HG02642 (cell line): ENCODE data around the gene FAM83B.
"Not testable (repeated sequence)": the region's sequence is repeated elsewhere in the genome, so short reads cannot be mapped to it uniquely, and the experiment has no call there.

Experiments used
- ATAC-seq: cut with Tn5 transposase; IDR thresholded peaks from one replicate; pipeline ENCODE4 v1.9.1; 2021; ENCODE audit warnings: mild to moderate bottlenecking; ENCODE audit not compliant: unreplicated experiment, poor library complexity

The FAM83B gene, protein sequence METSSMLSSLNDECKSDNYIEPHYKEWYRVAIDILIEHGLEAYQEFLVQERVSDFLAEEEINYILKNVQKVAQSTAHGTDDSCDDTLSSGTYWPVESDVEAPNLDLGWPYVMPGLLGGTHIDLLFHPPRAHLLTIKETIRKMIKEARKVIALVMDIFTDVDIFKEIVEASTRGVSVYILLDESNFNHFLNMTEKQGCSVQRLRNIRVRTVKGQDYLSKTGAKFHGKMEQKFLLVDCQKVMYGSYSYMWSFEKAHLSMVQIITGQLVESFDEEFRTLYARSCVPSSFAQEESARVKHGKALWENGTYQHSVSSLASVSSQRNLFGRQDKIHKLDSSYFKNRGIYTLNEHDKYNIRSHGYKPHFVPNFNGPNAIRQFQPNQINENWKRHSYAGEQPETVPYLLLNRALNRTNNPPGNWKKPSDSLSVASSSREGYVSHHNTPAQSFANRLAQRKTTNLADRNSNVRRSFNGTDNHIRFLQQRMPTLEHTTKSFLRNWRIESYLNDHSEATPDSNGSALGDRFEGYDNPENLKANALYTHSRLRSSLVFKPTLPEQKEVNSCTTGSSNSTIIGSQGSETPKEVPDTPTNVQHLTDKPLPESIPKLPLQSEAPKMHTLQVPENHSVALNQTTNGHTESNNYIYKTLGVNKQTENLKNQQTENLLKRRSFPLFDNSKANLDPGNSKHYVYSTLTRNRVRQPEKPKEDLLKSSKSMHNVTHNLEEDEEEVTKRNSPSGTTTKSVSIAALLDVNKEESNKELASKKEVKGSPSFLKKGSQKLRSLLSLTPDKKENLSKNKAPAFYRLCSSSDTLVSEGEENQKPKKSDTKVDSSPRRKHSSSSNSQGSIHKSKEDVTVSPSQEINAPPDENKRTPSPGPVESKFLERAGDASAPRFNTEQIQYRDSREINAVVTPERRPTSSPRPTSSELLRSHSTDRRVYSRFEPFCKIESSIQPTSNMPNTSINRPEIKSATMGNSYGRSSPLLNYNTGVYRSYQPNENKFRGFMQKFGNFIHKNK

DNA sequence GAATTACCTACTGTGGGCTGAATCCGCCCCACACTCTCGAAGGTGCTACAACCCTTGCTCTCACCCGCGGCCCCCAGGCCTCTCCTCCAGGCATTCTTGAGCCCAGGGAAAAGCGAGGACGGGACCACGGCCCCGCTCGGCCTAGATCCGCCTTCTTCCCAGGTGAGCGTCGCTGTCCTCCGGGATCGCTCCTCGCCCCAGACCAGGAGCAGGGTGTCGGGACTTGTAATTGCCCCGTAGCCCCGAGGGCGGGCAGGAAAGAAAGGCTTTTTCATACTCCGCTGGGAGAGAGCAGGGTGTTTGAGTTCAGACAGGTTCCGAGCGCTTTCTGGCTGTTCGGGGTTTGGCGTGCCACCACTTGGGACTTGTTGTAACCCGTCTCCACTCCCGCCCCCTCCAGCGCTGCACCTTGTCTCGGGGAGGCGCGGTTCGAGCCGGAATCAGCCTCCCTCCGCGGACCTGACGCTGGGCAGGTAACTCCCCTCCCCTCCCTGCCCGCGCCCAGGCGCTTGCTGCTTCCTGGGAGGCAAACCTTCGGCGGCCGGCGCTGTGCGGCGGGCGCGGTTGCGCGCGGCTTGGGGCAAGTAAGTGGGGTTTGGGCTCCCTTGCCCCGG, at the start of gene FAM83B:
FAM83B (plus strand) TSS at position 529 of the 614 bp plus-strand sequence. CDS start 23,476 bp downstream, outside the sequence.
- ATAC-seq: no peak

DNA sequence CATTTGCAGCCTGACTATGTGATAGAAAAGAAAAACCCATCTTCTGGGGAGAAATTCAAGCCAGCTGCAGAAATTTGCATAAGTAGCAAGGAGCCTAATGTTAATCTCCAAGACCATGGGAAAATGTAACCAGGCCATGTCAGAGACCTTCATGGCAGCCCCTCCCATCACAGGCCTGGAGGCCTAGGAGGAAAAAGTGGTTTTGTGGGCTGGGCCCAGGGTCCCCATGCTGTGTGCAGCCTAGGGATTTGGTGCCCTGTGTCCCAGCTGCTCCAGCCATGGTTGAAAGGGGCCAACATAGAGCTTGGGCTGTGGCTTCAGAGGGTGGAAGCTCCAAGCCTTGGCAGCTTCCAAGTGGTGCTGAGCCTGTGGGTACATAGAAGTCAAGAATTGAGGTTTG, 49.7 kb upstream of the FAM83B start:
- ATAC-seq: not testable (repeated sequence)

DNA sequence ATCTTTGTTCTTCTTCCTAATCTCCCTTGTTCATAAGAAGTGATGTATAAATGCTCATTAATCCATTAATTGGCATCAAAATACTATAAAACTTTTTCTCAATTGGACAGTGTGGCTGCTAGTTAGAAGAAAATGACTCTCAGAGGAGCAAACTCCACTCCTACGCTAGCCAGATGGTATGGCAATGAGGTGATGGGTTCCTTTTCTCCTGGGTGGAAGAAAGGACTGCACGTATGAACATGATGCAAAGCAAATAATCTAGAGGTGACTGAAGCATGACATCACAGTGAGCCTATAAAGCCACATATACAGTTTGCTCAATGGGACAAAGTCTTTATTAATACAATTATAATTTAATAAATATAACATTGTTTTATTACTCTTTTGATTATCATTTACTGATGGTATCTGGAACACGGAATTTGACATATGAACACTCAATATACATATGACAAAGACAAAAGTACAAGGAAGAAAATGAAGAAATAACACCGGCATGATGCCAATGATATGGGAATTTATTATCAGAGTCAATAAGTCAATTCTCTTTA, 46.4 kb upstream of the FAM83B start:
- ATAC-seq: no peak

DNA sequence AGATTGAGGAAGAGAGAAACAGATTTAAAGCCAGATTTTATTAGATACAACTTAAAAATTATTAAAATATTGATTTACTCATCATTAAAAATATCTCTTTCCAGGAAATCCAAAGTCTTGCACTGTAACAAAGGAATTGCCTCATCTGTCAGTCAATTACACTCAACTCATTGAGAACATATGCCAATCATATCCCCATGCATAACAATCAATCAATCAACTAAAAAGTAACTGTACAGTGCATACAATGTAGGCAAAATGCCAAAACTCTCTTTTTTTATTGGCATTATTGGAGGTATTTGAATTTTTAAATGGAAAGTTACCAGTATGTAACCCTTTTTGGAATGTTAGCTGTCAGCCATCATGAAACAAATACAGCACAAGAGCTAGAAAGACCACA, 45.3 kb upstream of the FAM83B start:
- ATAC-seq: no peak

DNA sequence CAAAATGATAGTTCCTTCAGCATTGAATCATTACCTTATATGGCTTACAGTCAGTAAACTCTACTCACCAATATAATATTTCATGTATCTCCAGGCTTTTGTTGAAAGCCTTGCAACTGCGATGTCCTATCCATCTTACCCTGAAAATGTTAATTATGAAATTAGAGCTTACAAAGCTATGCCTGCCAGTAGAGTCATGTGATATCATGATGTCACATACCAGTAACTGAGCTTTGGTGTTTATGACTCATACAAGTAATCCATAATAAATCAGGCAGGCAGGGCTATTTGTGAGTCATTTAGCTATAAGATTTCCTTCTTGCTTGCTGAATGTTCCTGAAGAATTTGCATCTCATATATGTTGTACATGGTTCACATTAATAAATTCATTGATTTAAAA, 44.9 kb upstream of the FAM83B start:
- no peak for ATAC-seq

DNA sequence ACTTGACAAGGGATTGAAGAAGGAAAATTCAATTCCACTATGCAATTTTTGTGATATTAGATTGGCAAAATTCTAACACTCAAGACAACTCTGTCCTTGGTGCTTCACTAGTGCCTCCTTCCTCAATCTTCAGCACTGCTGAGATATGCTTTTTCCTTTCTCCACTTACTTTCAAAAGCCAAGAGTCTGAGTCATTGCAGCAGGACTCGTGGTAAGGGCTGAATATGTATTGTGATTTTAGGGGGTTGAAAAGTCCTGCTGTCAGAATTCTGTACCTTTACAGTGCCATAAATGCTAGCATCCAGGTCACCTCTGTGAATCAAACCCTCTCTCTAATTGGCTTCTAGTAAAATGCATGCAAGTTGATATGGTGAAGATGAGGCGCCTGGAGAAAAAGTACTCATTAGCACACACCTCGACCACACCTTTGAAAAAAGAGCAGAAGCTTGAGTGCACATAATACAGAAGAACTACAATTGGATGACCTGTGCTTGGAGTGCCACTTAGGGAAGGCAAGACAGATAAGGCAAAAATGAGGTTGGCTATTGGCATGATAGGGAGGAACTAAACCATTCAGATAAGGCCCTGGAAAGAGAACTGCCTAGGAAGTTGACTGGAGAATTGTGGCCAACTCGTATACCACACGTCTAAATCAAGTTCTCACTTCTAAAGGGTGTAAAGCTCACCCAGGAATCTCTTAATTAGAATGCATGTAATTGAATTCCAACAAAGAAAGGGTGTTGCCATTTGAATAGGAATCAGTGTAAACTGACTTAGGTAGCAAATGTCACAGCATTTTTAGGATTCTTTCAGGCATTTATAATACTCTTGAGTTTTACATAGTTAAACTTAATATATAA, 43.6 kb upstream of the FAM83B start:
- no peak for ATAC-seq

DNA sequence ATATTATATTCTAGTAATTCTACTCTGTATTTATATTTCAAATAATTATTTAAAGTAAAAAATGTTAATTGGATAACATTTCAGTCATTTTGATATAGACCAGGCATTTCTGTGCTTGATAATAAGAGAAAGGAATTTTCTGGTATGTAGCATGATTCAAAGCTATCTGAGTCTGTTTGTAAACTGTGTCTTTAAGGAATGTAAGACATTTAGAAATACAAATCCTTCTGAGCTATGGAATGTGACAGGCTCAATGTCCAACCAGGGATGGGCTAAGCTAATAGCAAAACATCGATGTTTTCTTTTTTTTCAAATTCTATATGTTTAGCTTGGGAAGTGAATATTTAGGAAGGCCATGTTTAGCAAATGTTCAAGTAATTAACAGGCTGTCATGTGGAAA, 41.5 kb upstream of the FAM83B start:
- ATAC-seq: no peak

DNA sequence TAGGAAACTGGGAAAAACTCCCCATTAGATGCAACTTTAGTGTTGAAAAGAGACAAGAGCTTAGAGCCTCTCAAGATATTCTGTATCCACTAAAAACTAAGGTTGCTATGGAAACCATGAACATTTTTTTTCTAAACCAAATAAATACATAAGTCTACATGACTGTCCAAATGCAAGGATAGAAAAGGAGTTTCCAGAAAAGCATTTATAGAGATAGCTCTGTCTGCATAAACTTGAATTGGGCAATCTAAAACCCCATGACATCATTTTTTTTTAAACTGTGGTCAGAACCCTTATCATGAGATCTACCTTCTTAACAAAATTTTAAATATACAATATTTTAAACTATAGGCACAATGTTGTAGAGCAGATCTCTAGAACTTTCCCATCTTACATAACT, 36.4 kb upstream of the FAM83B start:
- ATAC-seq: no peak

DNA sequence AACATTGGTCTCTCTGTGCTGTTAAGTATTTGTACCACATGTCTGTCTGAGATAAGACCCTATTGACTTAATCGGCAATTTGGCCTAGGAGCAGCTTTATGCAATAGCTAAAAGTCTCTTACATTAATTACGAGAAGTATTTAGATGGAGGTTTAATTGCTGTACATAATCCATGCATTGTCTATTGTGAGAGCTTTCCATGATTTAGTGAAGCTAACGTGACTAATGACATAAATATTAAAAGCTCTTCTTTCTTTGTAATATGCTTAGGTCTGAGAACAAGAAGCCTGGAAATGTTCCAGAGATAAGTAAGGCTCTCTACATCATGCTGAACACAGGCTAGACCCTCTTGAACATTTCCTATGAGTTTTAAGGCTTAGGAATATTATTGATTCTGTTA, 32.7 kb upstream of the FAM83B start:
- no peak for ATAC-seq

DNA sequence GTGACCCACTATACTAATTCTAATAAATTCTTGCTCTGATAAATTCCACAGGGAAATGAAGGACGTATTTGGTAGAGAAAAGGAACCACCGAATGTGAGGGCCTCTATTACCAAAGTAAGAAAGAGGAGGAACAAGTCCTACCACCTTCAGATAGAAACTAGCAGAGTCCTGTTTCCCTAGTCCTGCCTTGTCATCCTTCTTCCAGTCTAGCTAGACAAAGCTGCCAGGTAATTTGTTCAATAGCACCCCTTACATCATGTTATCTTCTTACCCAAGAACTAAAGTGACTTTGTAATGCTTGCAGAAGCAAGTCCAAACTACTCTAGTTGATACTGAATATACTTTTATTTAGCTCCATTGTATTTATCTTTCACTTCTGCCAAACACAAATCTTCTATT, 29.3 kb upstream of the FAM83B start:
- no peak for ATAC-seq

DNA sequence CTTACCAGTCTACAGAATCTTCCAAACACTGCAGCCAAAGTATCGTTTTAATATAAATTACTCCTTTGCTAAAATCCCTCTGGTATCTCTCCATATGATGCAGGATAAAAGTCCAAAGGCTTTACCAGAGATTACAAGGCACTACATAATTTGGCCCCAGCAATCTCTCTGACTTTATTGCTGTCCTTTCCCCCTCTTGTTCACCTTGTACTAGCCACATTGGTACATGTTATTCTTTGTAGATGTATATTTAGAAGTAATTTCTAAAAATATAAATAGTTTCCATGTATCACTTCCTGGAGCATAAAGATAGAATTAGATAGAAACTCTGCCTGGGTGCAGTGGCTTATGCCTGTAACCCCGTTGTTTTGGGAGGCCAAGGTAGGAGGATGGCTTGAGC, 28.7 kb upstream of the FAM83B start:
- ATAC-seq: no peak

DNA sequence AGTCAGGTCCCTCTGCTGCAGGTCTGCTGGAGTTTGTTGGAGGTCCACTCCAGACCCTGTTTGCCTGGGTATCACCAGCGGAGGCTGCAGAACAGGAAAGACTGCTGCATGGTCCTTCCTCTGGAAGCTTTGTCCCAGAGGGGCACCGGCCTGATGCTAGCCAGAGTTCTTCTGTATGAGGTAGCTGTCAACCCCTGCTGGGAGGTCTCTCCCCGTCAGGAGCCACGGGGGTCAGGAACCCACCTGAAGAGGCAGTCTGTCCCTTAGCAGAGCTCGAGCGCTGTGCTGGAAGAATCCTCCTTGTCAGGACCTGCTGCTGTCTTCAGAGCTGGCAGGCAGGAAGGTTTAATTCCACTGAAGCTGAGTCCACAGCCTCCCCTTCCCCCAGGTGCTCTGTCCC, 22.3 kb upstream of the FAM83B start:
- not testable (repeated sequence) for ATAC-seq

DNA sequence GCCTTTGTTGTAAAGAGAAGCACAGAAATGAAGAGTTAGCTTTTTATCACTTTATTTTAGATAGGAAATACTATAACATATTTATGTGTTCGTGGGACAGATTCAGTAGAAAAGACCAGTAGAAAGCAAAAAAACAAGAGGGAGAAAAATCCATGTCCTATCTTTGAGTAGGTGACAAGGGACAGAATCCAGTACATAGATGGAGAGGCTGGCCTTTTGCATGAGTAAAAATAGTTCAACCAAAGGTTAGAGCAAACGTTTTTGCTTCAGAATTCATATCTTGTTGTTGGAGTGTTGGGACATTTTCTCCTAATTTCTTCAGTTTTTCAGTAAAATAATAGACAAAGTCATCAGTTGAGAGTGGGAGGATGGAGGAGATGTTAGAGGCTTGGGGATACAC, 19.6 kb upstream of the FAM83B start:
- no peak for ATAC-seq

DNA sequence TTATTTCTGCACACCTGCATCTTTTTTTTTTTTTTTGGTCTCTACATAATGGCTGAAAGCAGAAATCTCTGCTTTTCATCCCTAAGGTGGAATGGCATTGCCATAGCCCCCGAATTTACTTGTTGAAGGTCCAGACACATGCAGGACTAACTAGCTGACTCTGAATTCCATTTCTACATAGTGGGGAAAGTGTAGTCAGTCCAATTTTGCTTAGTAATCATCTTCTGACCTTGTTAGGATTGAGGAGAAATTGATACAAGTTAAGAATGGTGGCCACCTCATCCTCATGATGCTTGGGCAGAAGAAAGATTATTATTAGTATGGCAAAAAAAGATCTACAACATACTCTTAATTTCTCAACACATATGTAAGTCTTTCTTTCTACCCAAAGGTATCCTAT, 16.4 kb upstream of the FAM83B start:
- ATAC-seq: no peak

DNA sequence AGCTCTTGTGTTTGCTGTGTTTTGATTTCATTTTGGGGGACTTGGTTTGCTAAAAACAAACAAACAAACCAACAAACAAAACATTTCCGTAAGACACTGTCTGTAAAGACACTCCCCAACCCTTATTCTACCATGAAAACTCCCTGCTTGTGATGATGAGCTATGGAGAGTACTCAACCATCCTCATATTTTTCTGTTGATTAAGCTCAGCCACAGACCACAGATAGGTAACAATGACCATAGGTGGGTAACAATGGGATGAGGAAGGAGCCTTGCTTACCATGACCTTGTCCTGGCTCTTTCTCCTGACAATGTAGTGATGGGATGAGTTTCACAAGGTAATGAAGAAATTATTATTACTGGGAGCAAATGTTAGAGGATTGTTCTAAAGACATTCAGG, 11.4 kb upstream of the FAM83B start:
- no peak for ATAC-seq

DNA sequence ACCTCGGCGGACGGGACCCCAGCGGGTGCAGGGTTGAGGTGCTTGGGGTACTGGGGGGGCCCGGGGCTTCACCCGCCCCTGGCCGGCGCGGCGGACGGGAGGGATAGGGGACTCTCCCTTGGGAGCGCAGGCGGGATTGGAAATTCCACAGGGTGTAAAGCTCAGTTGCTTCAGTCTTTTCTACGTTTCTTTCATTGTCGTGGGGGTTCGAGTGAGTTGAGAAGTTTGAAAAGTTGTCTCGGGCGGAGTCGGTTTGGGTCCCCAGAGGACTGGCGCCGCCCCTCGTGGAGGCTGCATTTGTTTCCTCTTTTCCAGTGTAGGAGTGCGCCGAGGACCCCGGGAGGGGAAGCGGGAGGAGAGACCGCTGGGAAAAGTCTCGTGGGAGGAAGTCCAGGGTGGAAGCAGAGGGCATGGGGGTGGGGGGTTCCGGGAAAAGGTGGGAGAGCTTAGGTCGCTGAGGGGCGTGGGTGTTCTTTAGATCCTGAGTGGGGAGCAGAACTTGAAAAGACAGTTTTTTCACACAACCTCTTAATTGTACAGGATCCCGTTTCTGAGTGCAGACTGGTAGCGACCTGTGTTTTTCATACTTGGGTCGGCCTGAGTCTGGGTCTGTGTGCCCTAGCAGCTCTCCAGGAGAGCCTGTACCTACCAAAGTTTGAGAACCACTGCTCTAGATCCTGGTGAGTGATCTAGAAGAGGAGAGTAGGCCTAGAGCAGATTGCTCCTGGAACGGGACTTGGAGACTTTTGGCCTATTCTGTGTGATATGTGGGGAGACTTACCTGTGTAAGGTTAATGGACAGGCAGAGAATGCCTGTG, 495 bp downstream of the FAM83B start:
- ATAC-seq: no peak

DNA sequence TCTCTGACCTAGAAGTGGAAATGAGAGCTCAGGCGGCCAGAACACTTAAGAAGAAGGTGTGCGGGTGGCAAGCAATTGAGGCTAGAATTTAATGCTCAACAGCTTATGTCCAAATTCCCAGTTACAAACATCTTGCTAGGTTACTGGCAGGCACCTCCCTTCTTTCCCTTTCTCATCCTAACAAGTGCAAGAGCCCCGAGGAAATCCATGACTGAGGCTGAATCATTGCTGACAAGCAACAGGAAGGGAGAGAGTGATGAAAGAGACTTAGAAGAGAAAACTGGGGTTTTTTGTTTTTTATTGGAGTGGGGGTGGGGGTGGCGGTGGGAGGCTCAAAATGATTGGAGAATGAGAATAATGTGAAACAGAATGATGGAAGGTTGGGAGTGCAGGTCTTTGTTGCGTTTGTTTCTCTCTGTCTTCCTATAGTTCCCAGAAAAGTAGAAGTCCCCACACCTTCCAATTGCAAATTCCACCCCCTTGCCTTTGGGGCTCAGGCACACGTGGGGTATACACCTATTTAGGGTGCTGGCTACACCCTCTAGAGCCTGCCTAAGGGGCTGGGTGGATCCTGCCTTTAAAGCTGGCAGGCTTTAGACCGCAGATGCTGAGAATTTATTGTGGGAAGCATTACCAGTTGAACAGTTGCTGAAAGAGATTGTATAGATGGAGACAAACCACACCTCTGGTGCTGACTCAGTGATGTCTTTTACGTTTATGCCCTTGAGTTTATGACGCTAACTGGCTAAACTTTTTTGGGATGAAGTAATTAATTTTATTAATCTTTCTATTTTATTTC, 1.4 kb downstream of the FAM83B start:
- ATAC-seq: no peak

DNA sequence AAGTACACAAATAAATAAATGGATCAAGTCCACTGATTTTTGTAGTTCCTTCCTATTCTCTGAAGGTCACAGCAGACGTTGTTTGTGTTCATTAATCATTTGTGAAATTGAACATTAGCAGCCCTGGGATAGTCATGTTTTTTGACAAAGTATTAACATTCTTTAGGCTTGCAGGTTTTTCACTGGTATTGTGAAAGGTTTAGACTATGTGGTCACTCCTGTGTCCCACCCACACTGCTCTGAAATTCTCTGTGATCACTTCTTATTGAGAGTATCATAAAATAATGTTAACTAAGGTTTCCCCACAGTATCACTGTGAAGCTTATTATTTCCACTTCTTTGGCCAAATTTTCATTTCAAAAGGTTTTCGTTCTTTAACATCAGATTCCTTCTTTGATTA, 3.5 kb downstream of the FAM83B start:
- ATAC-seq: no peak
